ENCODE measurements around the gene SERGEF.

SERGEF gene

GRCh38 chr11:17883057-17883456 is 129.8 kb downstream of the SERGEF start:
- no peak for TF ChIP-seq EZH2phosphoT487 (IDR thresholded peaks at IDR 0.05; ENCODE audit: low read length)
- TF ChIP-seq, protein P1, sequence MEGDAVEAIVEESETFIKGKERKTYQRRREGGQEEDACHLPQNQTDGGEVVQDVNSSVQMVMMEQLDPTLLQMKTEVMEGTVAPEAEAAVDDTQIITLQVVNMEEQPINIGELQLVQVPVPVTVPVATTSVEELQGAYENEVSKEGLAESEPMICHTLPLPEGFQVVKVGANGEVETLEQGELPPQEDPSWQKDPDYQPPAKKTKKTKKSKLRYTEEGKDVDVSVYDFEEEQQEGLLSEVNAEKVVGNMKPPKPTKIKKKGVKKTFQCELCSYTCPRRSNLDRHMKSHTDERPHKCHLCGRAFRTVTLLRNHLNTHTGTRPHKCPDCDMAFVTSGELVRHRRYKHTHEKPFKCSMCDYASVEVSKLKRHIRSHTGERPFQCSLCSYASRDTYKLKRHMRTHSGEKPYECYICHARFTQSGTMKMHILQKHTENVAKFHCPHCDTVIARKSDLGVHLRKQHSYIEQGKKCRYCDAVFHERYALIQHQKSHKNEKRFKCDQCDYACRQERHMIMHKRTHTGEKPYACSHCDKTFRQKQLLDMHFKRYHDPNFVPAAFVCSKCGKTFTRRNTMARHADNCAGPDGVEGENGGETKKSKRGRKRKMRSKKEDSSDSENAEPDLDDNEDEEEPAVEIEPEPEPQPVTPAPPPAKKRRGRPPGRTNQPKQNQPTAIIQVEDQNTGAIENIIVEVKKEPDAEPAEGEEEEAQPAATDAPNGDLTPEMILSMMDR (IDR thresholded peaks at IDR 0.05; ENCODE audit: low read length): no peak
- Histone ChIP-seq H4K20me1 (ENCODE audit: insufficient read depth, low read length) (no peaks in the 10 kb centered on the region), H2AFZ (ENCODE audit: low read length) (no peak overlapping the region), H3K27me3 (replicated peaks; ENCODE audit: insufficient read depth, low read length) (no peaks in the 10 kb centered on the region), H3F3A (ENCODE audit: insufficient read depth, low read length) (no peaks in the 10 kb centered on the region), H3K27ac (ENCODE audit: low read length) (no peak overlapping the region), H3K9me2 (replicated peaks; ENCODE audit: insufficient read depth, low read length) (no peaks in the 10 kb centered on the region), H3K36me3 (replicated peaks; ENCODE audit: insufficient read depth, low read length) (no peaks in the 10 kb centered on the region), H3K4me3 (ENCODE audit: low read length) (no peak overlapping the region), H3K4me2 (ENCODE audit: low read depth, low read length) (no peak overlapping the region), H3K4me1 (ENCODE audit: low read length) (no peaks in the 10 kb centered on the region), H3K9me3 (replicated peaks; ENCODE audit: insufficient read depth, low read length) (no peaks in the 10 kb centered on the region), H3K9ac (ENCODE audit: low read length) (no peak overlapping the region), H3K79me2 (ENCODE audit: low read length) (no peaks in the 10 kb centered on the region)
- DNase-seq: no peak

GRCh38 chr11:17878743-17879142 is 134.1 kb downstream of the SERGEF start:
- no peak overlapping the region for H3K27ac ChIP-seq (ENCODE audit: low read length)
- H3K9me2 ChIP-seq (replicated peaks; ENCODE audit: insufficient read depth, low read length): no peaks in the 10 kb centered on the region
- TF ChIP-seq EZH2 (optimal IDR thresholded peaks at IDR 0.05; ENCODE audit: low read depth, low read length) (no peak), EZH2phosphoT487 (IDR thresholded peaks at IDR 0.05; ENCODE audit: low read length) (no peak)
- TF ChIP-seq, protein P1 (IDR thresholded peaks at IDR 0.05; ENCODE audit: low read length): no peak
- no peaks in the 10 kb centered on the region for H3K27me3 ChIP-seq (replicated peaks; ENCODE audit: insufficient read depth, low read length)
- no peaks in the 10 kb centered on the region for H3K79me2 ChIP-seq (ENCODE audit: low read length)
- no peak overlapping the region for H3K4me3 ChIP-seq (ENCODE audit: low read length)
- no peak overlapping the region for H3K9ac ChIP-seq (ENCODE audit: low read length)
- no peaks in the 10 kb centered on the region for H3K9me3 ChIP-seq (replicated peaks; ENCODE audit: insufficient read depth, low read length)
- H3K4me2 ChIP-seq (ENCODE audit: low read depth, low read length): no peak overlapping the region
- H3K36me3 ChIP-seq (replicated peaks; ENCODE audit: insufficient read depth, low read length): no peaks in the 10 kb centered on the region
- no peaks in the 10 kb centered on the region for H4K20me1 ChIP-seq (ENCODE audit: insufficient read depth, low read length)
- DNase-seq: no peak
- H3K4me1 ChIP-seq (ENCODE audit: low read length): no peaks in the 10 kb centered on the region
- no peak overlapping the region for H2AFZ ChIP-seq (ENCODE audit: low read length)
- no peaks in the 10 kb centered on the region for H3F3A ChIP-seq (ENCODE audit: insufficient read depth, low read length)

DNA sequence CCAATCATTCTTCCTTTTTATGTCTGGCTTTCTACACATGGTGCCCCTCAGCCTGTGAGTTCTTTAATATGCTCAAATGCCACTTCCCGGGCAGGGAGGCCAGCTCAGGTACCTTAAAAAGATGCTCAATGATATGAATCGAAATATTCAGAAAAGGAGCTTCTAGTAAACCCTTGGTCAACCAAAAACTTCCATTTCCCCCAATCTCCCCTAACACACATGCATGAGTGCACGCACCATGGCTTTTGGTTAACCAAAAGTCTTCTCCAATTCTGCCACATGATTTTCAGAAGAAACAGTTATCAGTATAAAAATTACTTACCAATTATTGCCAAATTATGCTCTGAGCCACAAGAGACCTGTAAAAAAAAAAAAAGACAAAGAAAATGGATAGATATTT is 135.0 kb downstream of the SERGEF start:
- H3K9me3 ChIP-seq (replicated peaks; ENCODE audit: insufficient read depth, low read length): no peaks in the 10 kb centered on the region
- H3K9ac ChIP-seq (ENCODE audit: low read length): no peak overlapping the region
- H3K27ac ChIP-seq (ENCODE audit: low read length): no peak overlapping the region
- H3F3A ChIP-seq (ENCODE audit: insufficient read depth, low read length): no peaks in the 10 kb centered on the region
- no peaks in the 10 kb centered on the region for H3K4me1 ChIP-seq (ENCODE audit: low read length)
- H2AFZ ChIP-seq (ENCODE audit: low read length): no peak overlapping the region
- no peaks in the 10 kb centered on the region for H3K79me2 ChIP-seq (ENCODE audit: low read length)
- H3K27me3 ChIP-seq (replicated peaks; ENCODE audit: insufficient read depth, low read length): no peaks in the 10 kb centered on the region
- no peaks in the 10 kb centered on the region for H3K36me3 ChIP-seq (replicated peaks; ENCODE audit: insufficient read depth, low read length)
- no peak for DNase-seq
- TF ChIP-seq EZH2phosphoT487 (IDR thresholded peaks at IDR 0.05; ENCODE audit: low read length) (no peak), EZH2 (optimal IDR thresholded peaks at IDR 0.05; ENCODE audit: low read depth, low read length) (no peak)
- TF ChIP-seq, protein P1 (IDR thresholded peaks at IDR 0.05; ENCODE audit: low read length): no peak
- H3K4me3 ChIP-seq (ENCODE audit: low read length): no peak overlapping the region
- no peaks in the 10 kb centered on the region for H4K20me1 ChIP-seq (ENCODE audit: insufficient read depth, low read length)
- H3K9me2 ChIP-seq (replicated peaks; ENCODE audit: insufficient read depth, low read length): no peaks in the 10 kb centered on the region
- no peak overlapping the region for H3K4me2 ChIP-seq (ENCODE audit: low read depth, low read length)
